H9 (cell line): ENCODE data around the gene FICD. TPM values are rescaled to one million over a fixed set of nuclear protein-coding genes. Genes with fewer than 3 reads are reported as not detected.

Experiments
- DNase-seq: peaks from one replicate; pipeline ENCODE4 v3.0.0-alpha.2; 2017
- H2AFZ ChIP-seq: one replicate; pipeline ENCODE4 v1.6.1; 2013; ENCODE audit warnings: mild to moderate bottlenecking, low read length, control low read depth, moderate library complexity
- H2AK5ac ChIP-seq: 2 replicates; pipeline ENCODE4 v1.6.1; 2013; ENCODE audit warnings: low read length, control low read depth, mixed read lengths; ENCODE audit not compliant: insufficient read length
- H2BK120ac ChIP-seq: one replicate; pipeline ENCODE4 v1.6.1; 2013; ENCODE audit warnings: low read depth, mild to moderate bottlenecking, low read length, control low read depth, inconsistent platforms; ENCODE audit not compliant: poor library complexity, severe bottlenecking
- H2BK12ac ChIP-seq: 2 replicates; pipeline ENCODE4 v1.6.1; 2013; ENCODE audit warnings: low read length, control low read depth, mixed read lengths, low read depth; ENCODE audit not compliant: insufficient read length
- H2BK15ac ChIP-seq: 2 replicates; pipeline ENCODE4 v1.6.1; 2013; ENCODE audit warnings: low read depth, low read length, control low read depth
- H2BK20ac ChIP-seq: one replicate; pipeline ENCODE4 v1.6.1; 2013; ENCODE audit warnings: low read depth, mild to moderate bottlenecking, low read length, control low read depth, inconsistent platforms; ENCODE audit not compliant: poor library complexity, severe bottlenecking
- H2BK5ac ChIP-seq: 2 replicates; pipeline ENCODE4 v1.6.1; 2013; ENCODE audit warnings: low read length, control low read depth, mixed read lengths; ENCODE audit not compliant: insufficient read length
- H3K14ac ChIP-seq: 2 replicates; pipeline ENCODE4 v1.6.1; 2013; ENCODE audit warnings: low read length, control low read depth; ENCODE audit not compliant: insufficient read depth
- H3K18ac ChIP-seq: 2 replicates; pipeline ENCODE4 v1.6.1; 2013; ENCODE audit warnings: low read depth, mild to moderate bottlenecking, mixed read lengths, low read length, control low read depth; ENCODE audit not compliant: insufficient read length
- H3K23ac ChIP-seq: 2 replicates; pipeline ENCODE4 v1.6.1; 2013; ENCODE audit warnings: low read length, control low read depth, mixed read lengths, low read depth; ENCODE audit not compliant: insufficient read length
- H3K23me2 ChIP-seq: 2 replicates; pipeline ENCODE4 v1.6.1; 2013; ENCODE audit warnings: low read depth, mild to moderate bottlenecking, mixed read lengths, low read length, control low read depth; ENCODE audit not compliant: insufficient read length, poor library complexity, severe bottlenecking
- H3K27ac ChIP-seq: 2 replicates; pipeline ENCODE4 v1.5.1; 2013; ENCODE audit warnings: low read length, control low read depth, mixed read lengths, low read depth; ENCODE audit not compliant: insufficient read length
- H3K27me3 ChIP-seq: 2 replicates; pipeline ENCODE4 v1.6.1; 2013; ENCODE audit warnings: low read length, control low read depth, inconsistent platforms; ENCODE audit not compliant: insufficient read depth
- H3K4ac ChIP-seq: 2 replicates; pipeline ENCODE4 v1.6.1; 2013; ENCODE audit warnings: low read depth, mild to moderate bottlenecking, control low read depth, inconsistent platforms, low read length, moderate library complexity
- H3K4me1 ChIP-seq: 2 replicates; pipeline ENCODE4 v1.6.1; 2013; ENCODE audit warnings: low read length, control low read depth, inconsistent platforms; ENCODE audit not compliant: insufficient read depth
- H3K4me2 ChIP-seq: 2 replicates; pipeline ENCODE4 v1.6.1; 2013; ENCODE audit warnings: low read length, control low read depth, mixed read lengths; ENCODE audit not compliant: insufficient read length, insufficient read depth
- H3K56ac ChIP-seq: 2 replicates; pipeline ENCODE4 v1.6.1; 2013; ENCODE audit warnings: low read depth, mild to moderate bottlenecking, mixed read lengths, low read length, control low read depth; ENCODE audit not compliant: insufficient read length
- H3K79me1 ChIP-seq: 2 replicates; pipeline ENCODE4 v1.6.1; 2013; ENCODE audit warnings: low read depth, mild to moderate bottlenecking, moderate library complexity, low read length, control low read depth, inconsistent platforms; ENCODE audit not compliant: insufficient read depth, poor library complexity, severe bottlenecking
- H3K79me2 ChIP-seq: 2 replicates; pipeline ENCODE4 v1.6.1; 2013; ENCODE audit warnings: low read length, control low read depth, inconsistent platforms; ENCODE audit not compliant: insufficient read depth
- H3K9ac ChIP-seq: 2 replicates; pipeline ENCODE4 v1.6.1; 2013; ENCODE audit warnings: low read length, control low read depth, mixed read lengths; ENCODE audit not compliant: insufficient read length; ENCODE audit errors: extremely low read depth
- H3K9me3 ChIP-seq: one replicate; pipeline ENCODE4 v1.6.1; 2013; ENCODE audit warnings: low read depth, low read length, inconsistent platforms; ENCODE audit not compliant: control insufficient read depth
- H3T11ph ChIP-seq: one replicate; pipeline ENCODE4 v1.6.1; 2013; ENCODE audit warnings: mild to moderate bottlenecking, low read length, control low read depth, inconsistent platforms
- H4K20me1 ChIP-seq: one replicate; pipeline ENCODE4 v1.6.1; 2013; ENCODE audit not compliant: control insufficient read depth, insufficient read length, insufficient read depth
- H4K5ac ChIP-seq: 2 replicates; pipeline ENCODE4 v1.6.1; 2013; ENCODE audit warnings: low read depth, mild to moderate bottlenecking, mixed read lengths, low read length, control low read depth; ENCODE audit not compliant: insufficient read length
- H4K8ac ChIP-seq: replicated peaks from 2 replicates; pipeline ENCODE4 v1.6.1; 2013; ENCODE audit warnings: low read length, control low read depth, mixed read lengths, low read depth; ENCODE audit not compliant: insufficient read length
- H4K91ac ChIP-seq: 2 replicates; pipeline ENCODE4 v1.6.1; 2013; ENCODE audit warnings: low read depth, mild to moderate bottlenecking, moderate library complexity, mixed read lengths, low read length, control low read depth; ENCODE audit not compliant: insufficient read length
- H3K27ac Mint-ChIP-seq, 3 experiments: 2 replicates in 2 of 3; 3 replicates in 1 of 3; pipeline ENCODE4 v1.8.0; 2020 to 2021; ENCODE audit warnings: mixed read lengths in 3 of 3, mild to moderate bottlenecking in 1 of 3, moderate library complexity in 1 of 3
- H3K27me3 Mint-ChIP-seq: 2 replicates; pipeline ENCODE4 v1.8.0; 2021; ENCODE audit warnings: low read depth, mild to moderate bottlenecking, moderate library complexity, mixed read lengths
- H3K36me3 Mint-ChIP-seq, 3 experiments: 2 replicates in 2 of 3; 3 replicates in 1 of 3; pipeline ENCODE4 v1.8.0; 2020 to 2021; ENCODE audit warnings: low read depth in 3 of 3, mixed read lengths in 3 of 3; ENCODE audit not compliant: insufficient read depth in 1 of 3
- H3K4me1 Mint-ChIP-seq, 2 experiments: 2 replicates each; pipeline ENCODE4 v1.8.0; 2020; ENCODE audit warnings: mixed read lengths in 2 of 2
- H3K4me3 Mint-ChIP-seq, 2 experiments: 2 replicates in 1 of 2; 3 replicates in 1 of 2; pipeline ENCODE4 v1.8.0; 2020 to 2021; ENCODE audit warnings: mild to moderate bottlenecking in 2 of 2, mixed read lengths in 2 of 2, moderate library complexity in 1 of 2
- H3K9me3 Mint-ChIP-seq, 2 experiments: 2 replicates in 1 of 2; 3 replicates in 1 of 2; pipeline ENCODE4 v1.8.0; 2020; ENCODE audit warnings: mild to moderate bottlenecking in 2 of 2, mixed read lengths in 2 of 2, moderate library complexity in 1 of 2
- WGBS: extraction: QIAGEN DNeasy Blood & Tissue Kit; methylation state at CpG from one replicate; pipeline ENCODE4 v1.1.7; 2013; ENCODE audit warnings: missing lambda C conversion rate, low lambda C conversion rate, mixed read lengths; ENCODE audit not compliant: insufficient read length; ENCODE audit errors: extremely low coverage; 5-methylcytosine and 5-hydroxymethylcytosine counted together
- total RNA-seq: library from RNA; stranded (reverse); gene quantifications from 2 replicates; pipeline ENCODE4 v1.2.1, GENCODE V29; 2021
- TF ChIP-seq, protein P1 (sequence below): fragments of 200-600 bp; sonication (generic); conservative IDR thresholded peaks from 3 replicates; pipeline ENCODE4 v1.8.0; 2021; ENCODE audit warnings: antibody characterized with exemption, mild to moderate bottlenecking

The FICD gene
- total RNA-seq, 1 experiment from 2014 or later = 5.1 TPM

GRCh38 chr12:108511633-108512540 is 3.2 kb upstream of the FICD start:
- Histone ChIP-seq H3K27ac (no peak overlapping the region), H3K23ac (no peak overlapping the region), H3K79me2 (no peaks in the 10 kb centered on the region), H3K56ac (no peak overlapping the region), H3K23me2 (peaks cover 6% of the 10 kb centered on the region), H3K4ac (no peak overlapping the region), H4K8ac (no peak overlapping the region), H3K9me3 (no peaks in the 10 kb centered on the region), H3K4me1 (peaks cover 6% of the 10 kb centered on the region; the same call in 1 of the 2 replicates), H4K20me1 (no peaks in the 10 kb centered on the region), H2BK120ac (no peak overlapping the region), H2AFZ (peak overlapping the region; percentile 43), H3K14ac (no peak overlapping the region), H2BK12ac (no peak overlapping the region), H3K27me3 (no peaks in the 10 kb centered on the region; the same call in 1 of the 2 replicates), H4K5ac (no peak overlapping the region), H2BK20ac (no peak overlapping the region), H2BK5ac (no peak overlapping the region), H3T11ph (no peak overlapping the region), H2BK15ac (no peak overlapping the region), H3K4me2 (peak overlapping the region; percentile 42), H4K91ac (no peak overlapping the region), H2AK5ac (no peak overlapping the region), H3K18ac (no peak overlapping the region), H3K79me1 (peaks cover 5% of the 10 kb centered on the region), H3K9ac (no peak overlapping the region)
- peak; percentile 87 for DNase-seq
- TF ChIP-seq, protein P1, sequence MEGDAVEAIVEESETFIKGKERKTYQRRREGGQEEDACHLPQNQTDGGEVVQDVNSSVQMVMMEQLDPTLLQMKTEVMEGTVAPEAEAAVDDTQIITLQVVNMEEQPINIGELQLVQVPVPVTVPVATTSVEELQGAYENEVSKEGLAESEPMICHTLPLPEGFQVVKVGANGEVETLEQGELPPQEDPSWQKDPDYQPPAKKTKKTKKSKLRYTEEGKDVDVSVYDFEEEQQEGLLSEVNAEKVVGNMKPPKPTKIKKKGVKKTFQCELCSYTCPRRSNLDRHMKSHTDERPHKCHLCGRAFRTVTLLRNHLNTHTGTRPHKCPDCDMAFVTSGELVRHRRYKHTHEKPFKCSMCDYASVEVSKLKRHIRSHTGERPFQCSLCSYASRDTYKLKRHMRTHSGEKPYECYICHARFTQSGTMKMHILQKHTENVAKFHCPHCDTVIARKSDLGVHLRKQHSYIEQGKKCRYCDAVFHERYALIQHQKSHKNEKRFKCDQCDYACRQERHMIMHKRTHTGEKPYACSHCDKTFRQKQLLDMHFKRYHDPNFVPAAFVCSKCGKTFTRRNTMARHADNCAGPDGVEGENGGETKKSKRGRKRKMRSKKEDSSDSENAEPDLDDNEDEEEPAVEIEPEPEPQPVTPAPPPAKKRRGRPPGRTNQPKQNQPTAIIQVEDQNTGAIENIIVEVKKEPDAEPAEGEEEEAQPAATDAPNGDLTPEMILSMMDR = peak; percentile 95
- Mint-ChIP-seq H3K27me3 (no peaks in the 10 kb centered on the region; the same call in 1 of the 2 replicates), H3K36me3 (peaks cover 0 to 2% (median 0%) of the 10 kb centered on the region in 3 experiments; a peak in 3 of 7 replicates), H3K4me3 (peak overlapping the region; percentile 2 to 44; a peak in 2 of 5 replicates), H3K27ac (peak overlapping the region; percentile 18 to 94 (median 63); a peak in 5 of 7 replicates), H3K9me3 (peaks cover 0 to 5% of the 10 kb centered on the region in 2 experiments; a peak in 2 of 5 replicates), H3K4me1 (peaks cover 18 to 22% of the 10 kb centered on the region in 2 experiments)
- WGBS = no CpG with 5 or more reads among the region's 15 CpGs
